Measurements from ENCODE around the gene M6PR. TPM values are rescaled to one million over a fixed set of nuclear protein-coding genes. Genes with fewer than 3 reads are reported as not detected.
"Not testable (repeated sequence)": the region's sequence is repeated elsewhere in the genome, so short reads cannot be mapped to it uniquely, and the experiment has no call there.

The M6PR gene
- total RNA-seq, 1 experiment from 2014 or later: 130 TPM

GRCh38 chr12:8916154-8916553 is 33.3 kb downstream of the M6PR start:
- no peak overlapping the region for H3K27ac Mint-ChIP-seq (ENCODE audit: low read depth, unreplicated experiment)
- H3K9me3 Mint-ChIP-seq (ENCODE audit: unreplicated experiment): no peaks in the 10 kb centered on the region
- TF ChIP-seq CTCF (IDR thresholded peaks at IDR 0.05; ENCODE audit: unreplicated experiment): no peak
- intact Hi-C loops (cut with micrococcal nuclease): loop anchor here (10.0 kb wide), 1 partner anchor 89 kb away; no protein-coding TSS in a partner anchor
- DNase-seq (ENCODE audit: unreplicated experiment): no peak
- peaks cover 20% of the 10 kb centered on the region for H3K36me3 Mint-ChIP-seq (ENCODE audit: insufficient read depth, unreplicated experiment)
- no TSS peak for BruUV-seq (replicated peaks)
- H3K27me3 Mint-ChIP-seq (ENCODE audit: insufficient read depth, unreplicated experiment): no peaks in the 10 kb centered on the region
- POLR2A ChIA-PET: interaction anchor here (6.2 kb wide), 1 partner anchor 33 kb away, joined by 76 read pairs; the partner anchor contains the start of gene M6PR
- peaks cover 16% of the 10 kb centered on the region for H3K4me1 Mint-ChIP-seq (ENCODE audit: insufficient read depth, unreplicated experiment)
- CTCF ChIA-PET: interaction anchor here (0.6 to 1.5 kb wide), 4 partner anchors 26 to 984 kb away, joined by 3 to 7 read pairs (median 4); no protein-coding TSS in a partner anchor
- no peak overlapping the region for H3K4me3 Mint-ChIP-seq (ENCODE audit: unreplicated experiment)

GRCh38 chr12:8914716-8915526 is 34.5 kb downstream of the M6PR start:
- no peak for TF ChIP-seq CTCF (IDR thresholded peaks at IDR 0.05; ENCODE audit: unreplicated experiment)
- CTCF ChIA-PET: interaction anchor here (0.6 to 4.3 kb wide), 7 partner anchors 8 to 678 kb away, joined by 3 to 30 read pairs (median 4); partner anchors contain the start of gene M6PR
- peak; percentile 61 for DNase-seq (ENCODE audit: unreplicated experiment)
- Mint-ChIP-seq H3K36me3 (ENCODE audit: insufficient read depth, unreplicated experiment) (peaks cover 15% of the 10 kb centered on the region), H3K4me1 (ENCODE audit: insufficient read depth, unreplicated experiment) (peaks cover 16% of the 10 kb centered on the region), H3K27me3 (ENCODE audit: insufficient read depth, unreplicated experiment) (no peaks in the 10 kb centered on the region), H3K9me3 (ENCODE audit: unreplicated experiment) (no peaks in the 10 kb centered on the region), H3K4me3 (ENCODE audit: unreplicated experiment) (no peak overlapping the region), H3K27ac (ENCODE audit: low read depth, unreplicated experiment) (no peak overlapping the region)
- intact Hi-C loops (cut with micrococcal nuclease): loop anchor here (2.0 to 10.0 kb wide), 3 partner anchors 34 to 124 kb away; partner anchors contain the start of gene M6PR
- BruUV-seq (replicated peaks): no TSS peak
- POLR2A ChIA-PET: interaction anchor here (0.6 to 6.2 kb wide), 7 partner anchors 35 to 307 kb away, joined by 3 to 76 read pairs (median 4); partner anchors contain the start of genes M6PR and RIMKLB

GRCh38 chr12:8914033-8914715 is 35.3 kb downstream of the M6PR start, which contains the start of gene PHC1:
Gene PHC1, plus strand, starts transcription at chr12:8914509. Its CDS starts 3,169 bp downstream, at chr12:8917678.
- BruUV-seq (replicated peaks); H3K36me3 Mint-ChIP-seq (ENCODE audit: insufficient read depth, unreplicated experiment); H3K27me3 Mint-ChIP-seq (ENCODE audit: insufficient read depth, unreplicated experiment); H3K9me3 Mint-ChIP-seq (ENCODE audit: unreplicated experiment); H3K27ac Mint-ChIP-seq (ENCODE audit: low read depth, unreplicated experiment): not testable (repeated sequence)
- ChIA-PET POLR2A (interaction anchor here (0.7 to 6.2 kb wide), 6 partner anchors 19 to 232 kb away, joined by 3 to 76 read pairs (median 5); partner anchors contain the start of genes M6PR and RIMKLB), CTCF (interaction anchor here (0.6 to 4.3 kb wide), 15 partner anchors 9 to 677 kb away, joined by 3 to 30 read pairs (median 5); partner anchors contain the start of gene M6PR)
- peak; percentile 71 for DNase-seq (ENCODE audit: unreplicated experiment)
- peak; percentile 29 for TF ChIP-seq CTCF (IDR thresholded peaks at IDR 0.05; ENCODE audit: unreplicated experiment)
- intact Hi-C loops (cut with micrococcal nuclease): loop anchor here (2.0 to 10.0 kb wide), 3 partner anchors 35 to 125 kb away; partner anchors contain the start of gene M6PR
- peaks cover 16% of the 10 kb centered on the region for H3K4me1 Mint-ChIP-seq (ENCODE audit: insufficient read depth, unreplicated experiment)
- H3K4me3 Mint-ChIP-seq (ENCODE audit: unreplicated experiment): peak within 1 kb of the TSS; percentile 76
